Esophagus muscularis mucosa (tissue), 4 donors: Measurements from ENCODE around the gene KLHL26. TPM values are rescaled to one million over a fixed set of nuclear protein-coding genes. Genes with fewer than 3 reads are reported as not detected.

Experiments
- DNase-seq: peaks from one replicate; pipeline ENCODE4 v3.0.0-alpha.2; 2017; ENCODE audit errors: extremely low spot score
- H3K27ac ChIP-seq, 4 donors: fragments of 200-600 bp; sonication (generic); replicated peaks in 1 of 4; 1 replicate in 3 of 4; 2 replicates in 1 of 4; pipeline ENCODE4 v1.5.1; 2016 to 2019; ENCODE audit warnings: mild to moderate bottlenecking in 1 of 4
- H3K27me3 ChIP-seq, 4 donors: fragments of 200-600 bp; sonication (generic); one replicate each; pipeline versions ENCODE4 v1.5.1 to v1.6.0; 2016 to 2019
- H3K36me3 ChIP-seq, 4 donors: fragments of 200-600 bp; sonication (generic); one replicate each; pipeline ENCODE4 v1.5.1; 2016 to 2019
- H3K4me1 ChIP-seq, 4 donors: fragments of 200-600 bp; sonication (generic); one replicate each; pipeline ENCODE4 v1.5.1; 2016 to 2019
- H3K4me3 ChIP-seq, 4 donors: fragments of 200-600 bp; sonication (generic); 1 replicate in 2 of 4; 2 replicates in 2 of 4; pipeline ENCODE4 v1.5.1; 2016 to 2019; ENCODE audit warnings: mild to moderate bottlenecking in 4 of 4, moderate library complexity in 1 of 4
- H3K9me3 ChIP-seq, 4 donors: fragments of 200-600 bp; sonication (generic); 1 replicate in 3 of 4; 2 replicates in 1 of 4; pipeline ENCODE4 v1.5.1; 2016 to 2019
- CTCF ChIP-seq, 3 experiments: fragments of 200-600 bp in 2 of 3; fragments of 450-650 bp in 1 of 3; sonication (generic) in 2 of 3; IDR thresholded peaks; one replicate each; pipeline ENCODE4 v1.5.1; 2017 to 2019; ENCODE audit warnings: antibody characterized with exemption in 3 of 3, mild to moderate bottlenecking in 2 of 3, moderate library complexity in 1 of 3
- EP300 ChIP-seq: sonication (generic); formaldehyde crosslinking; IDR thresholded peaks from one replicate; pipeline ENCODE4 v1.6.1; 2017; ENCODE audit warnings: antibody characterized with exemption
- POLR2A ChIP-seq: fragments of 450-650 bp; IDR thresholded peaks from one replicate; pipeline ENCODE4 v1.6.1; 2017; ENCODE audit warnings: antibody characterized with exemption, moderate library complexity, mild to moderate bottlenecking, low read depth
- POLR2AphosphoS5 ChIP-seq, 2 donors: sonication (generic); formaldehyde crosslinking; IDR thresholded peaks; one replicate each; pipeline ENCODE4 v1.6.1; 2017; ENCODE audit warnings: antibody characterized with exemption in 2 of 2
- WGBS: methylation state at CpG from one replicate; pipeline ENCODE4 v1.1.5; 2018; 5-methylcytosine and 5-hydroxymethylcytosine counted together
- intact Hi-C: fragments of 100-400 bp; cut with DNase I; formaldehyde crosslinking; loops from one replicate; pipeline ENCODE4 v1.15.1; 2023
- total RNA-seq, 4 donors: library from RNA; depleted of rRNA; stranded (reverse); fragments of >200 nt; gene quantifications; one replicate each; pipeline versions ENCODE4 v1.1.0 to v1.2.1, GENCODE V29; 2016

KLHL26 gene
- total RNA-seq, 4 donors from 2014 or later, result 9.1 to 19.0 (median 13.5) TPM

- Histone ChIP-seq H3K27ac (peak overlapping the region; percentile 74 to 83 (median 80)), H3K4me1 (peaks cover 14 to 42% (median 28%) of the 10 kb centered on the region in 4 donors), H3K36me3 (no peaks in the 10 kb centered on the region), H3K4me3 (no peak overlapping the region), H3K27me3 (no peaks in the 10 kb centered on the region), H3K9me3 (no peaks in the 10 kb centered on the region)
- no peak for DNase-seq
- intact Hi-C loops, result no loop called here
- TF ChIP-seq POLR2A, result no peak
- TF ChIP-seq CTCF (IDR thresholded peaks at IDR 0.05), result no peak
- TF ChIP-seq EP300, result no peak
- TF ChIP-seq POLR2AphosphoS5 (IDR thresholded peaks at IDR 0.05), result no peak
- 86% methylated on average over 8 of the region's 14 CpGs for WGBS
These were observed 62.7 kb downstream of the KLHL26 start for GRCh38 chr19:18699403-18700054.

- peak overlapping the region; percentile 74 to 83 (median 80) for H3K27ac ChIP-seq
- no peak for TF ChIP-seq EP300
- TF ChIP-seq POLR2AphosphoS5 (IDR thresholded peaks at IDR 0.05), result peak; percentile 16 to 36
- peaks cover 14 to 49% (median 30%) of the 10 kb centered on the region in 4 donors for H3K4me1 ChIP-seq
- no peaks in the 10 kb centered on the region for H3K9me3 ChIP-seq
- no peaks in the 10 kb centered on the region for H3K27me3 ChIP-seq
- peak overlapping the region; percentile 48 to 60 (median 52) for H3K4me3 ChIP-seq
- H3K36me3 ChIP-seq, result no peaks in the 10 kb centered on the region
- intact Hi-C loops, result no loop called here
- DNase-seq, result peak; percentile 94
- WGBS, result 3% methylated on average over 11 of the region's 35 CpGs
These were observed 63.8 kb downstream of the KLHL26 start for GRCh38 chr19:18700501-18701249.

GRCh38 chr19:18701250-18701608, 64.4 kb downstream of the KLHL26 start:
- no peaks in the 10 kb centered on the region for H3K27me3 ChIP-seq
- H3K4me1 ChIP-seq, result peaks cover 14 to 49% (median 30%) of the 10 kb centered on the region in 4 donors
- no peaks in the 10 kb centered on the region for H3K9me3 ChIP-seq
- no peak for DNase-seq
- peak overlapping the region; percentile 48 to 60 (median 52) for H3K4me3 ChIP-seq
- H3K27ac ChIP-seq, result peak overlapping the region; percentile 74 to 83 (median 80)
- intact Hi-C loops, result no loop called here
- 15% methylated on average over 7 of the region's 7 CpGs for WGBS
- H3K36me3 ChIP-seq, result no peaks in the 10 kb centered on the region
- TF ChIP-seq CTCF (IDR thresholded peaks at IDR 0.05), result no peak
- no peak for TF ChIP-seq EP300
- no peak for TF ChIP-seq POLR2AphosphoS5 (IDR thresholded peaks at IDR 0.05)
- TF ChIP-seq POLR2A, result no peak

- H3K27ac ChIP-seq, result no peak overlapping the region
- H3K36me3 ChIP-seq, result no peaks in the 10 kb centered on the region
- H3K27me3 ChIP-seq, result no peaks in the 10 kb centered on the region
- intact Hi-C loops, result no loop called here
- WGBS, result 90% methylated on average over 4 of the region's 4 CpGs
- DNase-seq, result no peak
- TF ChIP-seq CTCF (IDR thresholded peaks at IDR 0.05) (no peak), POLR2A (no peak), POLR2AphosphoS5 (IDR thresholded peaks at IDR 0.05) (no peak), EP300 (no peak)
- no peak overlapping the region for H3K4me3 ChIP-seq
- no peaks in the 10 kb centered on the region for H3K9me3 ChIP-seq
- peaks cover 14 to 47% (median 40%) of the 10 kb centered on the region in 4 donors for H3K4me1 ChIP-seq
These were observed 67.2 kb downstream of the KLHL26 start for GRCh38 chr19:18704054-18704453.

GRCh38 chr19:18704971-18705370, 68.1 kb downstream of the KLHL26 start:
- no peaks in the 10 kb centered on the region for H3K36me3 ChIP-seq
- TF ChIP-seq CTCF (IDR thresholded peaks at IDR 0.05), result no peak
- TF ChIP-seq EP300, result no peak
- no peak for TF ChIP-seq POLR2A
- no peak for TF ChIP-seq POLR2AphosphoS5 (IDR thresholded peaks at IDR 0.05)

More at GRCh38 chr19:18704971-18705370, 68.1 kb downstream of the KLHL26 start:
- intact Hi-C loops, result no loop called here
- peaks cover 11 to 46% (median 43%) of the 10 kb centered on the region in 4 donors for H3K4me1 ChIP-seq
- H3K27me3 ChIP-seq, result no peaks in the 10 kb centered on the region
- WGBS, result 80% methylated on average over 7 of the region's 7 CpGs
- DNase-seq, result no peak
- no peaks in the 10 kb centered on the region for H3K9me3 ChIP-seq
- no peak overlapping the region for H3K27ac ChIP-seq
- no peak overlapping the region for H3K4me3 ChIP-seq
